ENCODE data around the gene SRGAP3.

GRCh38 chr3:9121366-9122001, 128.0 kb downstream of the SRGAP3 start:
- TF ChIP-seq POLR2A (IDR thresholded peaks at IDR 0.05; ENCODE audit: low read depth, low read length): no peak
- TF ChIP-seq TAF1 (IDR thresholded peaks at IDR 0.05; ENCODE audit: borderline replicate concordance, low read depth, low read length): no peak
- no peak for TF ChIP-seq POLR2AphosphoS5 (IDR thresholded peaks at IDR 0.05; ENCODE audit: low read depth, low read length)
